Natural killer cell (primary cell): ENCODE measurements around the gene KCP. TPM values are rescaled to one million over a fixed set of nuclear protein-coding genes. Genes with fewer than 3 reads are reported as not detected.
A peak's percentile ranks its signal among the peaks of the same experiment; 100 is the strongest.

ENCODE experiments used
- ATAC-seq, 3 donors: fragments of 150-1000 bp in 2 of 3; fragments of 200-7000 bp in 1 of 3; cut with Tn5 transposase; 1 replicate in 1 of 3; 2 replicates in 2 of 3; pipeline ENCODE4 v1.10.0; 2021; ENCODE audit warnings: mild to moderate bottlenecking in 2 of 3, moderate library complexity in 2 of 3
- DNase-seq, 2 donors: peaks; one replicate each; pipeline versions ENCODE4 v3.0.0 to v3.0.0-alpha.2; 2013 to 2021; ENCODE audit warnings: mixed read lengths in 1 of 2
- H3K27ac ChIP-seq: one replicate; pipeline ENCODE4 v1.5.1; 2013; ENCODE audit warnings: mild to moderate bottlenecking, low read length
- H3K27me3 ChIP-seq: one replicate; pipeline ENCODE4 v1.6.1; 2013; ENCODE audit warnings: low read length; ENCODE audit not compliant: control insufficient read depth, insufficient read depth
- H3K36me3 ChIP-seq: one replicate; pipeline ENCODE4 v1.6.1; 2013; ENCODE audit warnings: low read length; ENCODE audit not compliant: control insufficient read depth, insufficient read depth
- H3K4me1 ChIP-seq: one replicate; pipeline ENCODE4 v1.6.1; 2013; ENCODE audit warnings: low read length; ENCODE audit not compliant: control insufficient read depth, insufficient read depth
- H3K4me3 ChIP-seq: one replicate; pipeline ENCODE4 v1.5.1; 2013; ENCODE audit warnings: low read length
- H3K9me3 ChIP-seq: one replicate; pipeline ENCODE4 v1.6.1; 2013; ENCODE audit warnings: low read length; ENCODE audit not compliant: control insufficient read depth, insufficient read depth
- H3K27ac Mint-ChIP-seq, 2 donors: one replicate each; pipeline ENCODE4 v1.8.0; 2022; ENCODE audit warnings: mild to moderate bottlenecking in 2 of 2, mixed read lengths in 2 of 2, moderate library complexity in 1 of 2
- H3K27me3 Mint-ChIP-seq, 2 donors: one replicate each; pipeline ENCODE4 v1.8.0; 2022; ENCODE audit warnings: low read depth in 2 of 2, mixed read lengths in 2 of 2
- H3K36me3 Mint-ChIP-seq: one replicate; pipeline ENCODE4 v1.8.0; 2022; ENCODE audit warnings: mixed read lengths
- H3K4me1 Mint-ChIP-seq, 2 donors: one replicate each; pipeline ENCODE4 v1.8.0; 2022; ENCODE audit warnings: mixed read lengths in 2 of 2
- H3K4me3 Mint-ChIP-seq: one replicate; pipeline ENCODE4 v1.8.0; 2022; ENCODE audit warnings: mild to moderate bottlenecking, moderate library complexity, mixed read lengths
- H3K9me3 Mint-ChIP-seq, 2 donors: one replicate each; pipeline ENCODE4 v1.8.0; 2022; ENCODE audit warnings: mixed read lengths in 2 of 2
- CTCF ChIP-seq: fragments of 200-600 bp; IDR thresholded peaks from one replicate; pipeline ENCODE4 v1.8.0; 2022; ENCODE audit warnings: antibody characterized with exemption
- WGBS: methylation state at CpG from one replicate; pipeline ENCODE4 v1.1.7; 2013; ENCODE audit warnings: missing lambda C conversion rate; ENCODE audit not compliant: insufficient coverage; 5-methylcytosine and 5-hydroxymethylcytosine counted together
- intact Hi-C: fragments of 100-400 bp; cut with micrococcal nuclease; formaldehyde crosslinking; loops from one replicate; pipeline ENCODE4 v1.14.2; 2022
- total RNA-seq, 4 donors: library from RNA; stranded (reverse); fragments of 120-200 nt in 1 of 4; gene quantifications; one replicate each; pipeline versions ENCODE4 v1.2.3 to v1.2.4, GENCODE V29; 2013 to 2022

KCP gene
- total RNA-seq, 3 donors from 2014 or later (not counting 1 experiment from before 2014, with no cell fraction given): 0.49 to 0.95 TPM; not detected in 1

DNA sequence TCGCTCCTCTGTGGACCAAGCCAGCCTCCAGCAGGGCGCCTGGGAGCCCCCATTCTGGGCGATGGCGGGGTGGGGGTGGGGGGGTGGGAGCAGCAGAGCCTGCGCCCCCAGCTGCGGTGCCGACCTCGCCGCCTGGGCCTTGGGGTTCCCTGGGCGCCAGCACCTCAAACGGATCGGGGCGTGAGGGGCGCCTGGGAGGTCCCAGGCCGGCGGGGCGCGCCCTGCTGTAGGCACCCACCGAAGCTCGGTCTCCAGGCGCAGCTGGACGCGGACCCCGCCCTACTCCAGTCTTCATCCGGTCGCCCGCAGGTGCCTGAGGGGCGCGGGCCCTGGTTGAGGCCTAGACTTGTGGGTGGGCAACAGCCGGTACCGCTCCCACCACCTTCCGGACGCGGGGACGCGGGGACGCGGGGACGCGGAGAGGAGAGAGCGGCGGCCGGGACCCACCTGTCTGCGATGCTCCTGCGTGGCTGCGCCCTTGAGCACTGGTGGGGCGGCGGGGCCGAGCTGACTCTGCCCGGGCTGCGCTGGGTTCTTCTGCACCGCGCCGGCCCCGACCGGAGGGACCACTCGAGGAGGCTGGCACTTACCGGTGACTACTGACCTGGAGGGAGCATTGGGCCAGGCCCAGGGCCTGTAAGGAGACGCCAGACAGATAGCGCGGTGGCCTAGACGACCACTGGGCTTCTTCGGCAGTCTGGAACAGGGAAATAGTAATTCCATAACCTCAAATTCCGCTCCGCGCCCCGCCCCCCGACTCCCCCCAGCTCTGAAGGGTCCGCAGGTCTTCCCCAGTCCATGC is 5.5 kb upstream of the KCP start:
- no peak for TF ChIP-seq CTCF
- Mint-ChIP-seq H3K27ac (no peak overlapping the region), H3K4me1 (peaks cover 5 to 6% of the 10 kb centered on the region in 2 donors), H3K9me3 (no peaks in the 10 kb centered on the region), H3K36me3 (no peaks in the 10 kb centered on the region), H3K4me3 (peak overlapping the region; percentile 79), H3K27me3 (peaks cover 42 to 66% of the 10 kb centered on the region in 2 donors)
- WGBS: 35% methylated on average over 68 of the region's 69 CpGs
- ATAC-seq (no peak), DNase-seq (no peak)
- H3K27ac ChIP-seq: no peak overlapping the region
- no peaks in the 10 kb centered on the region for H3K9me3 ChIP-seq
- H3K36me3 ChIP-seq: no peaks in the 10 kb centered on the region
- intact Hi-C loops: no loop called here
- H3K4me3 ChIP-seq: peak overlapping the region; percentile 27
- peaks cover 12% of the 10 kb centered on the region for H3K27me3 ChIP-seq
- H3K4me1 ChIP-seq: peaks cover 11% of the 10 kb centered on the region

DNA sequence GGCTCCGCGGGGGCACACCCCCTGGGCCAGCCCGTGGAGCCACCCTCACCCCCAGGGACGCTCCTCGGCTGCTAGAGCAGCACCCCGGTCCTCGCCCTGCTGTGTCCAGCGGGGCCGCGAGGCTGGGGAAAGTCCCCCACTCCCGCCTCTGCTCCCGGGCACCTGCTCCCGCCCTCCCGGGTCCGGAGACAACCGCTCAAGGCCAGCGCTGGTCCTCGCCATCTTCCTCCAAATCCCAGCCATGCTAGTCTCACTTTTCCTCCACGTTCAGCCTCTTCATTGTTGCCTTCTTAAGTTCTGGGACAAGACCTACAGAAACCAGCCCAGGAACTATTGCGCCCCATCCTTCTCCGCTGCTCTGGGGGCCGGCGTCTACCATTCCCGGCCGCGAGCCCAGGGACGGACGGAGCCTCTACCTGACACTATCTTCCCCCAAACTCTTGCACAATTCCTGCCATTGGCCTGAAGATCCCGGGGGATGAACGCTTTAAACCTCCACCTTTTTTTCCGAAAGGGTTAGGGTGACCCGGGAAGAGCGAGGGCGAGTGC is 4.8 kb upstream of the KCP start:
- peak overlapping the region; percentile 27 for H3K4me3 ChIP-seq
- Mint-ChIP-seq H3K4me3 (peak overlapping the region; percentile 79), H3K9me3 (no peaks in the 10 kb centered on the region), H3K27ac (no peak overlapping the region), H3K36me3 (no peaks in the 10 kb centered on the region), H3K27me3 (peaks cover 41 to 63% of the 10 kb centered on the region in 2 donors), H3K4me1 (peaks cover 5 to 6% of the 10 kb centered on the region in 2 donors)
- 5% methylated on average over 31 of the region's 34 CpGs for WGBS
- no peak for TF ChIP-seq CTCF
- DNase-seq (no peak), ATAC-seq (peak in 1 of 3 donors; percentile 21)
- no peaks in the 10 kb centered on the region for H3K36me3 ChIP-seq
- no peak overlapping the region for H3K27ac ChIP-seq
- H3K27me3 ChIP-seq: peaks cover 12% of the 10 kb centered on the region
- intact Hi-C loops: no loop called here
- H3K9me3 ChIP-seq: no peaks in the 10 kb centered on the region
- peaks cover 12% of the 10 kb centered on the region for H3K4me1 ChIP-seq

GRCh38 chr7:128914566-128915151 is 4.2 kb upstream of the KCP start:
- intact Hi-C loops: no loop called here
- WGBS: 49% methylated on average over 10 of the region's 11 CpGs
- H3K4me1 ChIP-seq: peaks cover 15% of the 10 kb centered on the region
- no peaks in the 10 kb centered on the region for H3K9me3 Mint-ChIP-seq
- H3K27me3 Mint-ChIP-seq: peaks cover 45 to 66% of the 10 kb centered on the region in 2 donors
- no peaks in the 10 kb centered on the region for H3K36me3 Mint-ChIP-seq
- no peaks in the 10 kb centered on the region for H3K36me3 ChIP-seq
- H3K4me3 ChIP-seq: no peak overlapping the region
- H3K27ac Mint-ChIP-seq: no peak overlapping the region
- DNase-seq (peak in 1 of 2 donors; percentile 52), ATAC-seq (peak in 2 of 3 donors; percentile 29 to 34)
- H3K4me1 Mint-ChIP-seq: peaks cover 5 to 6% of the 10 kb centered on the region in 2 donors
- H3K27ac ChIP-seq: no peak overlapping the region
- H3K4me3 Mint-ChIP-seq: no peak overlapping the region
- H3K27me3 ChIP-seq: peaks cover 17% of the 10 kb centered on the region
- H3K9me3 ChIP-seq: no peaks in the 10 kb centered on the region
- TF ChIP-seq CTCF: no peak
